Upper lobe of left lung (tissue), 6 donors: ENCODE data around the gene TXNIP. TPM values are rescaled to one million over a fixed set of nuclear protein-coding genes. Genes with fewer than 3 reads are reported as not detected.

Experiments used
- ATAC-seq, 2 donors: fragments of 200-7000 bp; cut with Tn5 transposase; one replicate each; pipeline ENCODE4 v1.9.1; 2022; ENCODE audit warnings: mild to moderate bottlenecking in 2 of 2, moderate library complexity in 2 of 2; ENCODE audit not compliant: low FRiP score in 2 of 2
- DNase-seq, 2 donors: peaks; one replicate each; pipeline ENCODE4 v3.0.0-alpha.2; 2019 to 2020
- H3K27ac ChIP-seq, 4 donors: fragments of 200-600 bp; sonication (generic); one replicate each; pipeline ENCODE4 v1.5.1; 2016 to 2019
- H3K27me3 ChIP-seq, 4 donors: fragments of 200-600 bp; sonication (generic); one replicate each; pipeline ENCODE4 v1.5.1; 2017 to 2019
- H3K36me3 ChIP-seq, 4 donors: fragments of 200-600 bp; sonication (generic); one replicate each; pipeline ENCODE4 v1.5.1; 2016 to 2019
- H3K4me1 ChIP-seq, 4 donors: fragments of 200-600 bp; sonication (generic); one replicate each; pipeline ENCODE4 v1.5.1; 2018 to 2019
- H3K4me3 ChIP-seq, 4 donors: fragments of 200-600 bp; sonication (generic); one replicate each; pipeline ENCODE4 v1.5.1; 2017 to 2019; ENCODE audit warnings: mild to moderate bottlenecking in 2 of 4, moderate library complexity in 1 of 4
- H3K9me3 ChIP-seq, 4 donors: fragments of 200-600 bp; sonication (generic); one replicate each; pipeline ENCODE4 v1.5.1; 2018 to 2019
- CTCF ChIP-seq, 6 experiments: fragments of 450-650 bp in 4 of 6; fragments of 200-600 bp in 2 of 6; sonication (generic) in 2 of 6; IDR thresholded peaks; one replicate each; pipeline ENCODE4 v1.5.1; 2016 to 2019; ENCODE audit warnings: antibody characterized with exemption in 6 of 6
- EP300 ChIP-seq, 4 donors: sonication (generic); formaldehyde crosslinking; IDR thresholded peaks; one replicate each; pipeline ENCODE4 v1.5.1; 2017; ENCODE audit warnings: antibody characterized with exemption in 4 of 4, control low read depth in 2 of 4
- POLR2A ChIP-seq, 4 donors: fragments of 450-650 bp; IDR thresholded peaks; one replicate each; pipeline ENCODE4 v1.5.1; 2016 to 2017; ENCODE audit warnings: antibody characterized with exemption in 4 of 4, mild to moderate bottlenecking in 2 of 4
- POLR2AphosphoS5 ChIP-seq, 2 donors: sonication (generic); formaldehyde crosslinking; IDR thresholded peaks; one replicate each; pipeline ENCODE4 v1.5.1; 2017; ENCODE audit warnings: antibody characterized with exemption in 2 of 2
- WGBS, 2 donors: methylation state at CpG; one replicate each; pipeline ENCODE4 v1.1.5; 2017 to 2018; 5-methylcytosine and 5-hydroxymethylcytosine counted together
- total RNA-seq, 6 donors: library from RNA; depleted of rRNA in 4 of 6; stranded (reverse); fragments of >200 nt in 4 of 6; gene quantifications; one replicate each; pipeline versions ENCODE4 v1.1.0 to v1.2.1, GENCODE V29; 2016 to 2021
- donor health status: DM: no; HTN: no; CAD: no; lungs with moderate emphysema.
- donor health status: DM: no; HTN: yes; CAD: no; lungs with severe emphysema.

Gene TXNIP
- total RNA-seq, 6 donors from 2014 or later = 703 to 1,481 (median 910) TPM

GRCh38 chr1:145959333-145959732 is 37.0 kb downstream of the TXNIP start:
- H3K36me3 ChIP-seq = peaks cover 0 to 3% (median 0%) of the 10 kb centered on the region in 4 donors
- ATAC-seq (no peak), DNase-seq (no peak)
- H3K9me3 ChIP-seq = no peaks in the 10 kb centered on the region
- TF ChIP-seq POLR2AphosphoS5 (IDR thresholded peaks at IDR 0.05) = no peak
- no peak for TF ChIP-seq CTCF (IDR thresholded peaks at IDR 0.05)
- no peak for TF ChIP-seq POLR2A (IDR thresholded peaks at IDR 0.05)
- TF ChIP-seq EP300 (IDR thresholded peaks at IDR 0.05) = no peak
- peaks cover 63 to 94% (median 68%) of the 10 kb centered on the region in 4 donors for H3K4me1 ChIP-seq
- H3K4me3 ChIP-seq = no peak overlapping the region
- H3K27ac ChIP-seq = peak overlapping the region in 2 of 4 donors; percentile 53 to 92
- H3K27me3 ChIP-seq = no peaks in the 10 kb centered on the region

- Histone ChIP-seq H3K36me3 (peaks cover 0 to 3% (median 0%) of the 10 kb centered on the region in 4 donors), H3K27me3 (no peaks in the 10 kb centered on the region), H3K9me3 (no peaks in the 10 kb centered on the region), H3K4me3 (no peak overlapping the region), H3K4me1 (peaks cover 60 to 95% (median 64%) of the 10 kb centered on the region in 4 donors), H3K27ac (peak overlapping the region in 2 of 4 donors; percentile 53 to 99)
- no peak for DNase-seq
- TF ChIP-seq POLR2AphosphoS5 (IDR thresholded peaks at IDR 0.05) = no peak
- no peak for ATAC-seq
Measured at GRCh38 chr1:145958734-145959133, 37.6 kb downstream of the TXNIP start.

- DNase-seq (peak; percentile 93 to 98), ATAC-seq (peak; percentile 94 to 98)
- Histone ChIP-seq H3K27ac (peak within 1 kb of the TSS; percentile 89 to 99 (median 93)), H3K27me3 (no peaks in the 10 kb centered on the region), H3K4me1 (peaks cover 49 to 85% (median 53%) of the 10 kb centered on the region in 4 donors), H3K4me3 (peak within 1 kb of the TSS; percentile 34 to 89 (median 82)), H3K36me3 (peaks cover 0 to 3% (median 0%) of the 10 kb centered on the region in 4 donors), H3K9me3 (no peaks in the 10 kb centered on the region)
- WGBS, 2 donors = 1 to 2% methylated on average over 12 to 17 of the region's 60 CpGs
- no peak for TF ChIP-seq EP300 (IDR thresholded peaks at IDR 0.05)
- TF ChIP-seq POLR2AphosphoS5 (IDR thresholded peaks at IDR 0.05) = peak; percentile 62 to 92
- peak in 3 of 4 donors; percentile 37 to 85 (median 42) for TF ChIP-seq POLR2A (IDR thresholded peaks at IDR 0.05)
- TF ChIP-seq CTCF (IDR thresholded peaks at IDR 0.05) = no peak
Measured at GRCh38 chr1:145957443-145958319, 38.7 kb downstream of the TXNIP start, which contains the start of gene LIX1L. Gene LIX1L, minus strand, starts transcription at chr1:145958017. Its CDS starts 90 bp downstream, at chr1:145957927.

GRCh38 chr1:145956781-145957442 is 39.5 kb downstream of the TXNIP start:
- H3K9me3 ChIP-seq = no peaks in the 10 kb centered on the region
- no peaks in the 10 kb centered on the region for H3K27me3 ChIP-seq
- 16 to 32% methylated on average over 3 of the region's 3 CpGs for WGBS, 2 donors
- peaks cover 0 to 6% (median 0%) of the 10 kb centered on the region in 4 donors for H3K36me3 ChIP-seq
- no peak for ATAC-seq
- TF ChIP-seq POLR2A (IDR thresholded peaks at IDR 0.05) (peak in 1 of 4 donors; percentile 23), CTCF (IDR thresholded peaks at IDR 0.05) (no peak), POLR2AphosphoS5 (IDR thresholded peaks at IDR 0.05) (no peak), EP300 (IDR thresholded peaks at IDR 0.05) (no peak)
- DNase-seq = no peak
- peaks cover 42 to 78% (median 47%) of the 10 kb centered on the region in 4 donors for H3K4me1 ChIP-seq
- H3K4me3 ChIP-seq = peak overlapping the region; percentile 34 to 89 (median 82)
- peak overlapping the region; percentile 89 to 99 (median 93) for H3K27ac ChIP-seq

- Histone ChIP-seq H3K9me3 (no peaks in the 10 kb centered on the region), H3K4me1 (peaks cover 36 to 72% (median 43%) of the 10 kb centered on the region in 4 donors), H3K4me3 (peak overlapping the region; percentile 34 to 89 (median 82)), H3K36me3 (peaks cover 0 to 11% (median 0%) of the 10 kb centered on the region in 4 donors), H3K27ac (peak overlapping the region; percentile 89 to 99 (median 93)), H3K27me3 (no peaks in the 10 kb centered on the region)
- DNase-seq (no peak), ATAC-seq (no peak)
- no peak for TF ChIP-seq CTCF (IDR thresholded peaks at IDR 0.05)
- TF ChIP-seq POLR2A (IDR thresholded peaks at IDR 0.05) = no peak
- no peak for TF ChIP-seq POLR2AphosphoS5 (IDR thresholded peaks at IDR 0.05)
- no peak for TF ChIP-seq EP300 (IDR thresholded peaks at IDR 0.05)
Measured at GRCh38 chr1:145956361-145956760, 40.0 kb downstream of the TXNIP start.
